Mesothelial cell of epicardium (in vitro differentiated cells): Measurements from ENCODE around the gene SV2B. TPM values are rescaled to one million over a fixed set of nuclear protein-coding genes. Genes with fewer than 3 reads are reported as not detected.

Experiments used
- DNase-seq, 2 experiments: peaks; one replicate each; pipeline ENCODE4 v3.0.0; 2021; ENCODE audit warnings: low spot score in 2 of 2; ENCODE audit not compliant: unreplicated experiment in 2 of 2
- H3K27ac Mint-ChIP-seq: 2 replicates; pipeline ENCODE4 v1.8.0; 2021; ENCODE audit warnings: mixed read lengths
- H3K27me3 Mint-ChIP-seq: 2 replicates; pipeline ENCODE4 v1.8.0; 2021; ENCODE audit warnings: low read depth, mixed read lengths
- H3K36me3 Mint-ChIP-seq: 2 replicates; pipeline ENCODE4 v1.8.0; 2021; ENCODE audit warnings: mixed read lengths
- H3K4me1 Mint-ChIP-seq: 2 replicates; pipeline ENCODE4 v1.8.0; 2021; ENCODE audit warnings: mixed read lengths
- H3K4me3 Mint-ChIP-seq: 2 replicates; pipeline ENCODE4 v1.8.0; 2021; ENCODE audit warnings: mild to moderate bottlenecking, moderate library complexity, mixed read lengths
- H3K9me3 Mint-ChIP-seq: 2 replicates; pipeline ENCODE4 v1.8.0; 2021; ENCODE audit warnings: mixed read lengths
- CTCF ChIP-seq: fragments of 200-600 bp; sonication (generic); IDR thresholded peaks from one replicate; pipeline ENCODE4 v1.5.0; 2021; ENCODE audit warnings: antibody characterized with exemption; ENCODE audit not compliant: unreplicated experiment
- total RNA-seq: library from RNA; stranded (reverse); gene quantifications from 3 replicates; pipeline ENCODE4 v1.2.1, GENCODE V29; 2021

Gene SV2B
- total RNA-seq, 1 donor from 2014 or later, result 0.29 TPM

- Mint-ChIP-seq H3K4me1 (peaks cover 14% of the 10 kb centered on the region), H3K27ac (no peak overlapping the region), H3K27me3 (peaks cover 85% of the 10 kb centered on the region), H3K4me3 (no peak overlapping the region), H3K36me3 (no peaks in the 10 kb centered on the region), H3K9me3 (no peaks in the 10 kb centered on the region)
- no peak for TF ChIP-seq CTCF
- DNase-seq, result no peak
These were observed 4.1 kb downstream of the SV2B start for GRCh38 chr15:91104111-91104510.

GRCh38 chr15:91108421-91108820 lies 8.4 kb downstream of the SV2B start:
- Mint-ChIP-seq H3K9me3 (no peaks in the 10 kb centered on the region), H3K27me3 (peaks cover 58% of the 10 kb centered on the region), H3K4me1 (no peaks in the 10 kb centered on the region), H3K4me3 (no peak overlapping the region), H3K27ac (no peak overlapping the region), H3K36me3 (no peaks in the 10 kb centered on the region)
- no peak for TF ChIP-seq CTCF
- DNase-seq, result no peak

GRCh38 chr15:91109885-91110284 lies 9.8 kb downstream of the SV2B start:
- TF ChIP-seq CTCF, result no peak
- Mint-ChIP-seq H3K4me3 (no peak overlapping the region), H3K27me3 (peaks cover 48% of the 10 kb centered on the region), H3K9me3 (no peaks in the 10 kb centered on the region), H3K4me1 (no peaks in the 10 kb centered on the region), H3K27ac (no peak overlapping the region), H3K36me3 (no peaks in the 10 kb centered on the region)
- no peak for DNase-seq

- peaks cover 43% of the 10 kb centered on the region for H3K27me3 Mint-ChIP-seq
- H3K9me3 Mint-ChIP-seq, result no peaks in the 10 kb centered on the region
- no peaks in the 10 kb centered on the region for H3K4me1 Mint-ChIP-seq
- no peak for TF ChIP-seq CTCF
- DNase-seq, result no peak
- no peaks in the 10 kb centered on the region for H3K36me3 Mint-ChIP-seq
- no peak overlapping the region for H3K4me3 Mint-ChIP-seq
- no peak overlapping the region for H3K27ac Mint-ChIP-seq
These were observed 10.3 kb downstream of the SV2B start for GRCh38 chr15:91110407-91110806.

- Mint-ChIP-seq H3K4me3 (no peak overlapping the region), H3K27me3 (peaks cover 27% of the 10 kb centered on the region), H3K9me3 (peaks cover 12% of the 10 kb centered on the region), H3K36me3 (peaks cover 4% of the 10 kb centered on the region), H3K27ac (no peak overlapping the region), H3K4me1 (peaks cover 11% of the 10 kb centered on the region)
- no peak for DNase-seq
- no peak for TF ChIP-seq CTCF
These were observed 13.0 kb downstream of the SV2B start for GRCh38 chr15:91113030-91113429.

GRCh38 chr15:91114301-91114700 lies 14.2 kb downstream of the SV2B start:
- no peak for TF ChIP-seq CTCF
- Mint-ChIP-seq H3K27ac (no peak overlapping the region), H3K36me3 (peaks cover 4% of the 10 kb centered on the region), H3K4me3 (no peak overlapping the region), H3K4me1 (peaks cover 14% of the 10 kb centered on the region), H3K9me3 (peaks cover 12% of the 10 kb centered on the region), H3K27me3 (peaks cover 21% of the 10 kb centered on the region)
- no peak for DNase-seq
